Esophagus muscularis mucosa (tissue), 4 donors: ENCODE data around the gene TJP2. TPM values are rescaled to one million over a fixed set of nuclear protein-coding genes. Genes with fewer than 3 reads are reported as not detected.

Experiments
- DNase-seq: peaks from one replicate; pipeline ENCODE4 v3.0.0-alpha.2; 2017; ENCODE audit errors: extremely low spot score
- H3K27ac ChIP-seq, 4 donors: fragments of 200-600 bp; sonication (generic); replicated peaks in 1 of 4; 1 replicate in 3 of 4; 2 replicates in 1 of 4; pipeline ENCODE4 v1.5.1; 2016 to 2019; ENCODE audit warnings: mild to moderate bottlenecking in 1 of 4
- H3K27me3 ChIP-seq, 4 donors: fragments of 200-600 bp; sonication (generic); one replicate each; pipeline versions ENCODE4 v1.5.1 to v1.6.0; 2016 to 2019
- H3K36me3 ChIP-seq, 4 donors: fragments of 200-600 bp; sonication (generic); one replicate each; pipeline ENCODE4 v1.5.1; 2016 to 2019
- H3K4me1 ChIP-seq, 4 donors: fragments of 200-600 bp; sonication (generic); one replicate each; pipeline ENCODE4 v1.5.1; 2016 to 2019
- H3K4me3 ChIP-seq, 4 donors: fragments of 200-600 bp; sonication (generic); 1 replicate in 2 of 4; 2 replicates in 2 of 4; pipeline ENCODE4 v1.5.1; 2016 to 2019; ENCODE audit warnings: mild to moderate bottlenecking in 4 of 4, moderate library complexity in 1 of 4
- H3K9me3 ChIP-seq, 4 donors: fragments of 200-600 bp; sonication (generic); 1 replicate in 3 of 4; 2 replicates in 1 of 4; pipeline ENCODE4 v1.5.1; 2016 to 2019
- EP300 ChIP-seq: sonication (generic); formaldehyde crosslinking; IDR thresholded peaks from one replicate; pipeline ENCODE4 v1.6.1; 2017; ENCODE audit warnings: antibody characterized with exemption
- POLR2A ChIP-seq: fragments of 450-650 bp; IDR thresholded peaks from one replicate; pipeline ENCODE4 v1.6.1; 2017; ENCODE audit warnings: antibody characterized with exemption, moderate library complexity, mild to moderate bottlenecking, low read depth
- POLR2AphosphoS5 ChIP-seq, 2 donors: sonication (generic); formaldehyde crosslinking; IDR thresholded peaks; one replicate each; pipeline ENCODE4 v1.6.1; 2017; ENCODE audit warnings: antibody characterized with exemption in 2 of 2
- WGBS: methylation state at CpG from one replicate; pipeline ENCODE4 v1.1.5; 2018; 5-methylcytosine and 5-hydroxymethylcytosine counted together
- intact Hi-C: fragments of 100-400 bp; cut with DNase I; formaldehyde crosslinking; loops from one replicate; pipeline ENCODE4 v1.15.1; 2023
- total RNA-seq, 4 donors: library from RNA; depleted of rRNA; stranded (reverse); fragments of >200 nt; gene quantifications; one replicate each; pipeline versions ENCODE4 v1.1.0 to v1.2.1, GENCODE V29; 2016
- TF ChIP-seq, protein P1 (sequence below), 3 experiments: fragments of 200-600 bp in 2 of 3; fragments of 450-650 bp in 1 of 3; sonication (generic) in 2 of 3; IDR thresholded peaks; one replicate each; pipeline ENCODE4 v1.5.1; 2017 to 2019; ENCODE audit warnings: antibody characterized with exemption in 3 of 3, mild to moderate bottlenecking in 2 of 3, moderate library complexity in 1 of 3

TJP2 gene
- total RNA-seq, 4 donors from 2014 or later = 101 to 172 (median 125) TPM

DNA sequence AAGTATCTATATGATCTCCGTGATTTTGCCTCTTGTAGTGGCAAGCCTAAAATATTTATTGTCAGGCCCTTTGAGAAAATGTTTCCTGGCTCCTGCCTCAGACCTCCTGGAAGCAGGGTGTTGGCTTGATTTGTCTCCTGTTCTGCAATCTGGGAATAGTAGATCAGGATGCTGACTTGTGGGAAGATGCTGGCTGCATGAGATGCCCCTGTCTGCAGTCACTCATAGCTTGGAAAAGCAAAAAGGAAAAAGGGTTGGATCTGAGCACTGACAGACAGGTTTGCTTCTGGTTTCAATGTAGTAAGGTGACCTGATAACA is 16.7 kb downstream of the TJP2 start:
- Histone ChIP-seq H3K36me3 (no peaks in the 10 kb centered on the region), H3K27ac (peak overlapping the region in 2 of 4 donors; percentile 4 to 42), H3K4me3 (no peak overlapping the region), H3K4me1 (peaks cover 74 to 88% (median 83%) of the 10 kb centered on the region in 4 donors), H3K9me3 (no peaks in the 10 kb centered on the region), H3K27me3 (no peaks in the 10 kb centered on the region)
- DNase-seq = no peak
- intact Hi-C loops = loop anchor here (5.0 kb wide), 1 partner anchor 69 kb away; no protein-coding TSS in a partner anchor
- WGBS = 44% methylated on average over 1 of the region's 1 CpG
- TF ChIP-seq, protein P1, sequence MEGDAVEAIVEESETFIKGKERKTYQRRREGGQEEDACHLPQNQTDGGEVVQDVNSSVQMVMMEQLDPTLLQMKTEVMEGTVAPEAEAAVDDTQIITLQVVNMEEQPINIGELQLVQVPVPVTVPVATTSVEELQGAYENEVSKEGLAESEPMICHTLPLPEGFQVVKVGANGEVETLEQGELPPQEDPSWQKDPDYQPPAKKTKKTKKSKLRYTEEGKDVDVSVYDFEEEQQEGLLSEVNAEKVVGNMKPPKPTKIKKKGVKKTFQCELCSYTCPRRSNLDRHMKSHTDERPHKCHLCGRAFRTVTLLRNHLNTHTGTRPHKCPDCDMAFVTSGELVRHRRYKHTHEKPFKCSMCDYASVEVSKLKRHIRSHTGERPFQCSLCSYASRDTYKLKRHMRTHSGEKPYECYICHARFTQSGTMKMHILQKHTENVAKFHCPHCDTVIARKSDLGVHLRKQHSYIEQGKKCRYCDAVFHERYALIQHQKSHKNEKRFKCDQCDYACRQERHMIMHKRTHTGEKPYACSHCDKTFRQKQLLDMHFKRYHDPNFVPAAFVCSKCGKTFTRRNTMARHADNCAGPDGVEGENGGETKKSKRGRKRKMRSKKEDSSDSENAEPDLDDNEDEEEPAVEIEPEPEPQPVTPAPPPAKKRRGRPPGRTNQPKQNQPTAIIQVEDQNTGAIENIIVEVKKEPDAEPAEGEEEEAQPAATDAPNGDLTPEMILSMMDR (IDR thresholded peaks at IDR 0.05) = no peak
- no peak for TF ChIP-seq POLR2A
- no peak for TF ChIP-seq POLR2AphosphoS5 (IDR thresholded peaks at IDR 0.05)
- TF ChIP-seq EP300 = no peak

DNA sequence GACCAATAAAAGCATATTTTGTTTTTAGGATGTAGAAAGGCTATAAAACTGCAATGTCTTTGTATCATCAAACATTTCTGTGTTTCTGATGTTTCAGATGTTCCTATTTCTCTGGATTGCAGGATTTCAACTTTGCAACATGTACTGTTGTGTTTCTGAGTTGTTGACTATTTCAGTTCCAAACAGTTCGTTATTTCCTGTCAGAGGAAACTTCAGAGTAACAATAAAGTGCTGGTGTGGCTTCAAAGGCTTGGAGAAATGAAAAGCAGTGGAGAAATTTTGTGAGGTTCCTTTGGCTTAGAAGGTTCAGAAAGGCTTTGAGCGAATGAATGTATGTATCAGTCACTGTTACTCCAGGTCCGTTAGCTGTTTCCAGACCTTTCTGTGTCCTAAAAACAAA is 17.2 kb downstream of the TJP2 start:
- Histone ChIP-seq H3K4me1 (peaks cover 72 to 87% (median 83%) of the 10 kb centered on the region in 4 donors), H3K9me3 (no peaks in the 10 kb centered on the region), H3K4me3 (no peak overlapping the region), H3K27me3 (no peaks in the 10 kb centered on the region), H3K36me3 (no peaks in the 10 kb centered on the region), H3K27ac (peak overlapping the region in 3 of 4 donors; percentile 4 to 42 (median 29))
- DNase-seq = no peak
- TF ChIP-seq, protein P1 (IDR thresholded peaks at IDR 0.05) = no peak
- TF ChIP-seq POLR2AphosphoS5 (IDR thresholded peaks at IDR 0.05) (no peak), EP300 (no peak), POLR2A (no peak)
- WGBS = 71% methylated on average over 3 of the region's 3 CpGs
- intact Hi-C loops = loop anchor here (5.0 kb wide), 1 partner anchor 69 kb away; no protein-coding TSS in a partner anchor

DNA sequence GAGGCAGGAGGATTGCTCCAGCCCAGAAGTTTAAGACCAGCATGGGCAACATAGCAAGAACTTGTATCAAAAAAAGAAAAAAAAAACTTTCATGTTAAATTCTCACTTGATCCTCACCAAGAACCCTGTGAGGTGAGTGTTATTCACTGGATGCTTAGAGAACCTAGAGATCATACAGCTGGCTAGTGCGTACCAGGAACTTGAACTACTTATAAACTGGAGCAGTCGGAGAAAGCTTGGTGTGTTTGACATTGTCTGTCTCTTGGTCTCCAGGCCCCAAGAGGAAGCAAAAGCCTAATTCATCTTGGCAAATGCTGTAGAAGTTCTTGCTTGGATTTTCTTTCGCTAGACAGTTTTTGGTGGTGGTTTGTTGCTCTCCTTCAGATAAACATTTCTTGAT is 18.1 kb downstream of the TJP2 start:
- Histone ChIP-seq H3K36me3 (no peaks in the 10 kb centered on the region), H3K4me1 (peaks cover 62 to 78% (median 73%) of the 10 kb centered on the region in 4 donors), H3K9me3 (no peaks in the 10 kb centered on the region), H3K27me3 (no peaks in the 10 kb centered on the region), H3K27ac (peak overlapping the region in 2 of 4 donors; percentile 29 to 35), H3K4me3 (no peak overlapping the region)
- intact Hi-C loops = loop anchor here (5.0 kb wide), 1 partner anchor 70 kb away; no protein-coding TSS in a partner anchor
- no peak for DNase-seq
- WGBS = 62% methylated on average over 3 of the region's 3 CpGs
- TF ChIP-seq, protein P1 (IDR thresholded peaks at IDR 0.05) = no peak
- no peak for TF ChIP-seq POLR2A
- TF ChIP-seq POLR2AphosphoS5 (IDR thresholded peaks at IDR 0.05) = no peak
- TF ChIP-seq EP300 = no peak

DNA sequence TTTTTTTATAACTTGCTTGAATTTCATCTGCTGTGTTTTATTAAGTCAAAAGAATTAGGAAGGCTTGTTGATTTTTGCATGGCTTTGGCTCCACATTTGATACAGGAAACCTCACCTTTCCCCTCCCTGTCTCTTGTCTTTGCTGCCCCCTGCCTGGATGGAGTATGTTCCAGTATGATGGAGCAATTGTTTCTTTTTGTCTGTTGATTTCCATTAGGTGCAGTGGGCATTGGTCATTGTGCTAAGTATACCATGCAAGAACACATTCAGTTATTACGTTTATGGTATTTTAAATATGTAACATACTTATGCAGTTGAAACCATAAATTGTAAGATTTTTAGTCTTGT is 19.6 kb downstream of the TJP2 start:
- TF ChIP-seq, protein P1 (IDR thresholded peaks at IDR 0.05) = no peak
- TF ChIP-seq POLR2AphosphoS5 (IDR thresholded peaks at IDR 0.05) (no peak), EP300 (no peak)
- no peaks in the 10 kb centered on the region for H3K9me3 ChIP-seq
- H3K4me1 ChIP-seq = peaks cover 54 to 70% (median 68%) of the 10 kb centered on the region in 4 donors
- H3K27ac ChIP-seq = no peak overlapping the region
- intact Hi-C loops = loop anchor here (1.0 to 5.0 kb wide), 2 partner anchors 71 to 139 kb away; no protein-coding TSS in a partner anchor
- no peak for DNase-seq
- no peak overlapping the region for H3K4me3 ChIP-seq
- 77% methylated on average over 1 of the region's 1 CpG for WGBS
- no peaks in the 10 kb centered on the region for H3K36me3 ChIP-seq
- no peaks in the 10 kb centered on the region for H3K27me3 ChIP-seq
